Measurements from ENCODE around the gene CTBS.

Gene CTBS

GRCh38 chr1:84583648-84584047, 9.4 kb upstream of the CTBS start:
- TF ChIP-seq, protein P1, sequence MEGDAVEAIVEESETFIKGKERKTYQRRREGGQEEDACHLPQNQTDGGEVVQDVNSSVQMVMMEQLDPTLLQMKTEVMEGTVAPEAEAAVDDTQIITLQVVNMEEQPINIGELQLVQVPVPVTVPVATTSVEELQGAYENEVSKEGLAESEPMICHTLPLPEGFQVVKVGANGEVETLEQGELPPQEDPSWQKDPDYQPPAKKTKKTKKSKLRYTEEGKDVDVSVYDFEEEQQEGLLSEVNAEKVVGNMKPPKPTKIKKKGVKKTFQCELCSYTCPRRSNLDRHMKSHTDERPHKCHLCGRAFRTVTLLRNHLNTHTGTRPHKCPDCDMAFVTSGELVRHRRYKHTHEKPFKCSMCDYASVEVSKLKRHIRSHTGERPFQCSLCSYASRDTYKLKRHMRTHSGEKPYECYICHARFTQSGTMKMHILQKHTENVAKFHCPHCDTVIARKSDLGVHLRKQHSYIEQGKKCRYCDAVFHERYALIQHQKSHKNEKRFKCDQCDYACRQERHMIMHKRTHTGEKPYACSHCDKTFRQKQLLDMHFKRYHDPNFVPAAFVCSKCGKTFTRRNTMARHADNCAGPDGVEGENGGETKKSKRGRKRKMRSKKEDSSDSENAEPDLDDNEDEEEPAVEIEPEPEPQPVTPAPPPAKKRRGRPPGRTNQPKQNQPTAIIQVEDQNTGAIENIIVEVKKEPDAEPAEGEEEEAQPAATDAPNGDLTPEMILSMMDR (conservative IDR thresholded peaks at IDR 0.05), result no peak

DNA sequence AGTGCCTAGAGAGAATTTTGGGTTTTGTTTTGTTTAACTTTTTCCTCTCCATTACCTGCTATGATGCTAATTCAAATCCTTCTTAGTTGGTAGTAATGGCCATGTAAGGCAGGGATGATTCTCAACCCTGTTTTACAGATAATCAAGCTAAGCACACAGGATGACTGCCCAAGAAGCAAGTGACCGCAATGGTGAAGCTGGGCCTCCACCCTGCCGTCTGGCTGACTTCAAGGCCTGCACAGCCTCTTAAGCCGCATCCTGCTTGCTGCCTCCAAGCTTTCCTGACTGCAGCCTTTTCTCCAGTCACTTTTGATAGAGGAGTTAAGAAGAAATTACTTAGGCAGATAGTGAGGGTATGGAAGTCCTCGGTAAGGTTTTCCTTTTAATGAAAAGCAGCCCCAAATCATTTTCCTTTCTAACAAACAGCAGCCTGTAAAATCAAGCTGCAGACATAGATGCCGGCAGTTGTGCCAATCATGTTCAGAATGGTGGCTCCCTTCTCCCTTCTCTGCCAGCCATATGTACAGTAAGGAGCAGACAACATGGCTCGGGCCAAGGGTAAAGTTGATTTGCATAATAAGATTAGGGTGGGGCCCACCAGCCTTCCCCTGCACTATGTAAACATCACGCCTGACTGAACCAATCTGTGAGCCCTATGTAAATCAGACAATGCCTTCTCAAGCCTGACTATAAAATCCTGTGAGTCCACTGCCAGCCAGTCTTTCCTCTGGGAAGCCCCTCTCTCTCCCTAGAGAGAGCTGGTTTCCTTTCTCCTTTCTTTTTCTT, 8.8 kb upstream of the CTBS start:
- TF ChIP-seq, protein P1 (conservative IDR thresholded peaks at IDR 0.05), result no peak
- H3K27ac ChIP-seq, result no peak overlapping the region

More at GRCh38 chr1:84583648-84584047, 9.4 kb upstream of the CTBS start:
- no peak overlapping the region for H3K27ac ChIP-seq

GRCh38 chr1:84581648-84582047, 7.4 kb upstream of the CTBS start:
- no peak overlapping the region for H3K27ac ChIP-seq

GRCh38 chr1:84574936-84575335, 696 bp upstream of the CTBS start:
- peak overlapping the region; percentile 87; the same call in 1 of the 2 replicates for H3K27ac ChIP-seq

More at GRCh38 chr1:84581648-84582047, 7.4 kb upstream of the CTBS start:
- TF ChIP-seq, protein P1 (conservative IDR thresholded peaks at IDR 0.05), result no peak

DNA sequence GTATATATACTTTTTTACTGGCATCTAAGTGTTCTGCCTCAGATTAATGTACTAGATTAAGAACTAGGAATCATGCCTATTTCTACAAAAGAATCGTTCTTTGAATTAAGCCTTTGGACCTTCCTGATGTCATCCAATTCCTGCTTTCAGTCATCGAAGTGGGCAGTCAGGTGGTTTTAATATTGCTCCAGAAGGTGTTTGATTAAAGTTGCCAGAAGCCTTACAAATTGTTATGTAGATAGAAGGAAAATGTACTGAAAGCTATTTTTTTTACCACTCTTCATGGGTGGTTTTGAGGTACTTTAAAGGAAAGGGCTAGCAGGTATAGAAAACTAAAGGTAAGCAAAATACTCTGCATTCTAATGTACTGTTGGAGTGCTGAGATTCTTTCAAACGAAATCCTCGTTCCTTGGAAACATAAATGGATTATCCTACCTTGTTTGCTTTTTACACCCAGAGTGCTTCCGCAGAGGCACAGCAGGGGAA, 716 bp downstream of the CTBS start:
- TF ChIP-seq, protein P1 (conservative IDR thresholded peaks at IDR 0.05), result no peak
- peak overlapping the region; percentile 87 for H3K27ac ChIP-seq

More at GRCh38 chr1:84574936-84575335, 696 bp upstream of the CTBS start:
- TF ChIP-seq, protein P1 (conservative IDR thresholded peaks at IDR 0.05), result no peak

- H3K27ac ChIP-seq, result no peak overlapping the region
- TF ChIP-seq, protein P1 (conservative IDR thresholded peaks at IDR 0.05), result no peak
Observed at GRCh38 chr1:84571150-84571535, 3.1 kb downstream of the CTBS start.

GRCh38 chr1:84570436-84571149, 3.6 kb downstream of the CTBS start:
- TF ChIP-seq, protein P1 (conservative IDR thresholded peaks at IDR 0.05), result no peak
- H3K27ac ChIP-seq, result no peak overlapping the region
